CD14-positive monocyte (primary cell): Measurements from ENCODE around the gene MPP7. TPM values are rescaled to one million over a fixed set of nuclear protein-coding genes. Genes with fewer than 3 reads are reported as not detected.

Source experiments
- DNase-seq, 3 donors: peaks; one replicate each; pipeline ENCODE4 v3.0.0-alpha.2; 2011 to 2022
- H2AFZ ChIP-seq: 2 replicates; pipeline ENCODE4 v1.6.0; 2012; ENCODE audit warnings: mild to moderate bottlenecking, low read depth, low read length, inconsistent platforms; ENCODE audit not compliant: insufficient read depth, poor library complexity, severe bottlenecking
- H3K27ac ChIP-seq, 2 donors: 1 replicate in 1 of 2; 2 replicates in 1 of 2; pipeline ENCODE4 v1.5.1; 2012 to 2013; ENCODE audit warnings: low read length in 2 of 2, control low read depth in 1 of 2, inconsistent platforms in 1 of 2, low read depth in 1 of 2, mild to moderate bottlenecking in 1 of 2
- H3K27me3 ChIP-seq, 2 donors: one replicate each; pipeline versions ENCODE4 v1.6.0 to v1.6.1; 2011 to 2013; ENCODE audit warnings: low read length in 2 of 2; ENCODE audit not compliant: control insufficient read depth in 2 of 2, insufficient read depth in 2 of 2
- H3K36me3 ChIP-seq, 2 donors: replicated peaks in 1 of 2; 1 replicate in 1 of 2; 2 replicates in 1 of 2; pipeline versions ENCODE4 v1.5.1 to v1.6.1; 2012 to 2013; ENCODE audit warnings: low read length in 2 of 2, control low read depth in 1 of 2, inconsistent platforms in 1 of 2, mild to moderate bottlenecking in 1 of 2; ENCODE audit not compliant: insufficient read depth in 2 of 2, control insufficient read depth in 1 of 2
- H3K4me1 ChIP-seq, 2 donors: 1 replicate in 1 of 2; 2 replicates in 1 of 2; pipeline versions ENCODE4 v1.5.1 to v1.6.1; 2012 to 2013; ENCODE audit warnings: low read length in 2 of 2, control low read depth in 1 of 2, inconsistent platforms in 1 of 2, mild to moderate bottlenecking in 1 of 2, moderate library complexity in 1 of 2; ENCODE audit not compliant: insufficient read depth in 2 of 2, control insufficient read depth in 1 of 2
- H3K4me2 ChIP-seq: replicated peaks from 2 replicates; pipeline ENCODE3; 2012; ENCODE audit warnings: low read length, moderate library complexity, mild to moderate bottlenecking; ENCODE audit not compliant: poor library complexity, severe bottlenecking; ENCODE audit errors: extremely low read depth
- H3K4me3 ChIP-seq, 3 experiments: fragments of 200-600 bp in 1 of 3; sonication (generic) in 1 of 3; replicated peaks in 1 of 3; 1 replicate in 2 of 3; 2 replicates in 1 of 3; pipeline ENCODE4 v1.5.1; 2011 to 2013; ENCODE audit warnings: low read length in 3 of 3, mild to moderate bottlenecking in 3 of 3, control low read depth in 2 of 3, low read depth in 2 of 3, inconsistent platforms in 1 of 3, moderate library complexity in 1 of 3
- H3K79me2 ChIP-seq: 2 replicates; pipeline ENCODE4 v1.6.0; 2012; ENCODE audit warnings: mild to moderate bottlenecking, control low read depth, inconsistent platforms, low read length, moderate library complexity; ENCODE audit not compliant: insufficient read depth
- H3K9ac ChIP-seq: 2 replicates; pipeline ENCODE4 v1.6.0; 2017; ENCODE audit warnings: low read length, mild to moderate bottlenecking; ENCODE audit not compliant: insufficient read depth, poor library complexity, severe bottlenecking
- H3K9me3 ChIP-seq, 2 donors: replicated peaks in 1 of 2; 1 replicate in 1 of 2; 2 replicates in 1 of 2; pipeline versions ENCODE4 v1.5.1 to v1.6.1; 2012 to 2013; ENCODE audit warnings: low read length in 2 of 2, control low read depth in 1 of 2; ENCODE audit not compliant: control insufficient read depth in 1 of 2, insufficient read depth in 1 of 2
- H4K20me1 ChIP-seq: 2 replicates; pipeline ENCODE4 v1.6.0; 2012; ENCODE audit warnings: mild to moderate bottlenecking, low read length, control low read depth, moderate library complexity; ENCODE audit not compliant: insufficient read depth
- H3K27ac Mint-ChIP-seq, 7 donors: one replicate each; pipeline ENCODE4 v1.8.0; 2020; ENCODE audit warnings: mild to moderate bottlenecking in 7 of 7, mixed read lengths in 7 of 7, moderate library complexity in 6 of 7, inconsistent platforms in 2 of 7
- H3K27me3 Mint-ChIP-seq, 3 donors: one replicate each; pipeline ENCODE4 v1.8.0; 2021 to 2022; ENCODE audit warnings: low read depth in 3 of 3, mild to moderate bottlenecking in 3 of 3, mixed read lengths in 3 of 3, moderate library complexity in 3 of 3, inconsistent platforms in 1 of 3
- H3K36me3 Mint-ChIP-seq, 2 donors: one replicate each; pipeline ENCODE4 v1.8.0; 2020; ENCODE audit warnings: mixed read lengths in 2 of 2, inconsistent platforms in 1 of 2, mild to moderate bottlenecking in 1 of 2
- H3K4me1 Mint-ChIP-seq: one replicate; pipeline ENCODE4 v1.8.0; 2020; ENCODE audit warnings: mild to moderate bottlenecking, mixed read lengths
- H3K4me3 Mint-ChIP-seq, 2 donors: one replicate each; pipeline ENCODE4 v1.8.0; 2020; ENCODE audit warnings: mild to moderate bottlenecking in 2 of 2, mixed read lengths in 2 of 2, moderate library complexity in 1 of 2
- H3K9me3 Mint-ChIP-seq, 7 donors: one replicate each; pipeline ENCODE4 v1.8.0; 2020 to 2022; ENCODE audit warnings: mixed read lengths in 7 of 7, mild to moderate bottlenecking in 6 of 7, moderate library complexity in 6 of 7, inconsistent platforms in 2 of 7
- WGBS: methylation state at CpG from one replicate; pipeline ENCODE4 v1.1.5; 2013; ENCODE audit warnings: missing lambda C conversion rate; ENCODE audit not compliant: insufficient coverage; 5-methylcytosine and 5-hydroxymethylcytosine counted together
- intact Hi-C, 2 donors: fragments of 100-400 bp; cut with micrococcal nuclease; formaldehyde crosslinking; loops; one replicate each; pipeline versions ENCODE4 v1.15.0 to v1.15.1; 2023
- polyA plus RNA-seq, 3 donors: library from polyadenylated mRNA; depleted of rRNA in 1 of 3; unstranded in 2 of 3; stranded (reverse) in 1 of 3; fragments of 300-500 nt in 2 of 3; fragments of >200 nt in 1 of 3; fragmentation: Illumina TruSeq in 2 of 3; gene quantifications; 1 replicate in 2 of 3; 2 replicates in 1 of 3; pipeline ENCODE4 v1.2.3, GENCODE V29; 2012 to 2021
- TF ChIP-seq, protein P1 (sequence below): fragments of 200-600 bp; IDR thresholded peaks from one replicate; pipeline ENCODE4 v1.8.0; 2022; ENCODE audit warnings: antibody characterized with exemption, mild to moderate bottlenecking

MPP7 gene
- polyA plus RNA-seq, 3 donors: 17.3 to 48.3 (median 33.6) TPM

GRCh38 chr10:28294169-28294532 is 8.7 kb downstream of the MPP7 start:
- H3K36me3 ChIP-seq: peaks cover 4 to 14% of the 10 kb centered on the region in 2 donors
- Mint-ChIP-seq H3K27ac (peak overlapping the region in 1 of 7 donors; percentile 2), H3K9me3 (peaks cover 0 to 2% (median 0%) of the 10 kb centered on the region in 7 donors), H3K4me3 (no peak overlapping the region), H3K4me1 (peaks cover 44% of the 10 kb centered on the region), H3K36me3 (peaks cover 14 to 39% of the 10 kb centered on the region in 2 donors), H3K27me3 (peaks cover 0 to 2% (median 0%) of the 10 kb centered on the region in 3 donors)
- H3K9me3 ChIP-seq: no peaks in the 10 kb centered on the region
- H4K20me1 ChIP-seq: peaks cover 99% of the 10 kb centered on the region
- H3K79me2 ChIP-seq: peaks cover 100% of the 10 kb centered on the region
- H3K4me2 ChIP-seq: no peak overlapping the region
- TF ChIP-seq, protein P1, sequence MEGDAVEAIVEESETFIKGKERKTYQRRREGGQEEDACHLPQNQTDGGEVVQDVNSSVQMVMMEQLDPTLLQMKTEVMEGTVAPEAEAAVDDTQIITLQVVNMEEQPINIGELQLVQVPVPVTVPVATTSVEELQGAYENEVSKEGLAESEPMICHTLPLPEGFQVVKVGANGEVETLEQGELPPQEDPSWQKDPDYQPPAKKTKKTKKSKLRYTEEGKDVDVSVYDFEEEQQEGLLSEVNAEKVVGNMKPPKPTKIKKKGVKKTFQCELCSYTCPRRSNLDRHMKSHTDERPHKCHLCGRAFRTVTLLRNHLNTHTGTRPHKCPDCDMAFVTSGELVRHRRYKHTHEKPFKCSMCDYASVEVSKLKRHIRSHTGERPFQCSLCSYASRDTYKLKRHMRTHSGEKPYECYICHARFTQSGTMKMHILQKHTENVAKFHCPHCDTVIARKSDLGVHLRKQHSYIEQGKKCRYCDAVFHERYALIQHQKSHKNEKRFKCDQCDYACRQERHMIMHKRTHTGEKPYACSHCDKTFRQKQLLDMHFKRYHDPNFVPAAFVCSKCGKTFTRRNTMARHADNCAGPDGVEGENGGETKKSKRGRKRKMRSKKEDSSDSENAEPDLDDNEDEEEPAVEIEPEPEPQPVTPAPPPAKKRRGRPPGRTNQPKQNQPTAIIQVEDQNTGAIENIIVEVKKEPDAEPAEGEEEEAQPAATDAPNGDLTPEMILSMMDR: no peak
- no peak overlapping the region for H3K9ac ChIP-seq
- intact Hi-C loops: no loop called here
- H2AFZ ChIP-seq: no peak overlapping the region
- peaks cover 3 to 8% of the 10 kb centered on the region in 2 donors for H3K4me1 ChIP-seq
- H3K4me3 ChIP-seq: no peak overlapping the region
- WGBS: 100% methylated on average over 2 of the region's 8 CpGs
- DNase-seq: no peak
- no peaks in the 10 kb centered on the region for H3K27me3 ChIP-seq
- no peak overlapping the region for H3K27ac ChIP-seq

GRCh38 chr10:28293236-28294168 is 9.4 kb downstream of the MPP7 start:
- H3K9ac ChIP-seq: no peak overlapping the region
- H2AFZ ChIP-seq: no peak overlapping the region
- no peak overlapping the region for H3K27ac ChIP-seq
- peaks cover 99% of the 10 kb centered on the region for H4K20me1 ChIP-seq
- no peak for DNase-seq
- WGBS: 96% methylated on average over 11 of the region's 21 CpGs
- peaks cover 4 to 10% of the 10 kb centered on the region in 2 donors for H3K4me1 ChIP-seq
- H3K27me3 ChIP-seq: no peaks in the 10 kb centered on the region
- intact Hi-C loops: no loop called here
- no peak overlapping the region for H3K4me2 ChIP-seq
- H3K79me2 ChIP-seq: peaks cover 100% of the 10 kb centered on the region
- Mint-ChIP-seq H3K4me1 (peaks cover 43% of the 10 kb centered on the region), H3K9me3 (peaks cover 0 to 2% (median 0%) of the 10 kb centered on the region in 7 donors), H3K27ac (peak overlapping the region in 2 of 7 donors; percentile 2 to 29), H3K36me3 (peaks cover 14 to 39% of the 10 kb centered on the region in 2 donors), H3K27me3 (peaks cover 0 to 2% (median 0%) of the 10 kb centered on the region in 3 donors), H3K4me3 (no peak overlapping the region)
- no peaks in the 10 kb centered on the region for H3K9me3 ChIP-seq
- H3K4me3 ChIP-seq: no peak overlapping the region
- TF ChIP-seq, protein P1: no peak
- H3K36me3 ChIP-seq: peaks cover 4 to 14% of the 10 kb centered on the region in 2 donors
